ENCODE measurements around the gene PLCG1.

PLCG1 gene

DNA sequence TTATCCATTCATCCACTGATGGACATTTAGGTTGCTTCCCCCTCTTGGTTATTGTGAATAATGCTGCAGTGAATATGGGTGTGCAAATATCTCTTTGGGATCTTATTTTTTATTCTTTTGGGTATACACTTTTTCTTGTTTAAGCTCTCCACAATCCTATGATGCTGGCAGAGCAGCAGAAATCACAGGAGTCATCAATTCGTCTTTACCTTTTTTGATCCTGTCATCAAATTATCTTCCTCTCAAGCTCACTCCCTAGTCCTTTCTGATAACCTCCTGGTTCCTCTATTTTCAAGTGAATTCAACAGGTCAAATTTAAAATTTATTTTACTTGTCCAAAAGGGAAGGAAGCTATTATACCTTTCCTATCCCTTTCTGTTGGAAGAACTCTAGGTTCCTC, 89.1 kb downstream of the PLCG1 start:
- Histone ChIP-seq H3K36me3 (ENCODE audit: control insufficient read depth, insufficient read depth, low read length) (no peaks in the 10 kb centered on the region), H3K4me1 (ENCODE audit: control insufficient read depth, insufficient read depth, low read length) (no peaks in the 10 kb centered on the region), H3K9me3 (ENCODE audit: control insufficient read depth, low read length) (no peaks in the 10 kb centered on the region), H3K4me3 (ENCODE audit: insufficient read depth, low read depth, low read length) (no peak overlapping the region), H3K27me3 (ENCODE audit: control insufficient read depth, insufficient read depth, low read length, poor library complexity, severe bottlenecking) (no peaks in the 10 kb centered on the region), H3K27ac (ENCODE audit: insufficient read depth, low read depth, low read length, poor library complexity, severe bottlenecking) (no peak overlapping the region)
- WGBS, 2 experiments: 92 to 95% methylated on average over 1 of the region's 1 CpG

Data from ectodermal cell (in vitro differentiated cells).